ENCODE data around the gene ADAM33.

Gene ADAM33

DNA sequence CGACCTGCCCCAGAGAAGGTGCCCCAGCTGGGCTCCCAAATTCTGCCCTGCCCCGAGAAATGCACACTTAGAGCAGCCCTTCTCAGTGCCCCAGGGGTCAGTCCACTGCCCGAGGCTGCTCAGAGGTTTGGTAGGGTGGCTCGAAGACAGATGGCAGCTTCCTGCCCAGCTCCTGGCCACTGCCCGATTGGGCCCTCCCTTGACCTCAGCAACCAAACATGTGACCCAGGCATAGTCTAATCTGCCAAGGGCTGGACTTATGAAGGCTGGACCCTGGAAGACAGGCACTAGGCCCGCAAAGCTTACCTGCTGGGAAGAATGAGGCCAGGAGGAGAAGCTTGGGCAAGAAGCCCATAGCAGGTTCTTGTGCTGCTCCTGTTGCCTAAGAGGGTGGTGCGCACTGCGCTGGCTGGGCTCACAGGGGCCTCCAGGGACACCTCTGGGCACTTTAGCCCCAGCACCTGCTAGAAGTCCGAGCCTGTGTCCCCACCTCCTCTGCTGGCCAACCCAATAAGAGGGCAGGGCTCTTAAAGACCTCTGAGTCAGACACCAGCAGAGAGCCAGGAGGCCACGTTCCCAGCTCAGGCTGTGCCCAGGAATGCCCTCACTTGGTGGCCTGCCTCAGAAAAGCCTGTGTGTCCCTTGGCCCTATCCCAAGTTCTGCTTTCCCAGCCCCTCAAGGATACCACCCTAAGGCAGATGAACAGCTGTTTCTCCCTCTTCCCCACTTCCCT is 25.1 kb upstream of the ADAM33 start:
- Histone ChIP-seq H3K27ac (ENCODE audit: low read depth, low read length) (no peak overlapping the region), H3K9me3 (ENCODE audit: control insufficient read depth, insufficient read depth, low read depth, low read length) (no peaks in the 10 kb centered on the region), H3K36me3 (ENCODE audit: control insufficient read depth, insufficient read depth, low read length) (no peaks in the 10 kb centered on the region), H3K4me3 (ENCODE audit: low read depth, low read length) (no peak overlapping the region), H3K4me1 (ENCODE audit: control insufficient read depth, insufficient read depth, low read length) (0 out of 2 replicates have a peak, but pooled peaks cover 6% of the 10 kb centered on the region), H3K9ac (ENCODE audit: low read length) (no peak overlapping the region), H3K27me3 (ENCODE audit: control insufficient read depth, insufficient read depth, low read length) (no peaks in the 10 kb centered on the region; the same call in 1 of the 2 replicates)

DNA sequence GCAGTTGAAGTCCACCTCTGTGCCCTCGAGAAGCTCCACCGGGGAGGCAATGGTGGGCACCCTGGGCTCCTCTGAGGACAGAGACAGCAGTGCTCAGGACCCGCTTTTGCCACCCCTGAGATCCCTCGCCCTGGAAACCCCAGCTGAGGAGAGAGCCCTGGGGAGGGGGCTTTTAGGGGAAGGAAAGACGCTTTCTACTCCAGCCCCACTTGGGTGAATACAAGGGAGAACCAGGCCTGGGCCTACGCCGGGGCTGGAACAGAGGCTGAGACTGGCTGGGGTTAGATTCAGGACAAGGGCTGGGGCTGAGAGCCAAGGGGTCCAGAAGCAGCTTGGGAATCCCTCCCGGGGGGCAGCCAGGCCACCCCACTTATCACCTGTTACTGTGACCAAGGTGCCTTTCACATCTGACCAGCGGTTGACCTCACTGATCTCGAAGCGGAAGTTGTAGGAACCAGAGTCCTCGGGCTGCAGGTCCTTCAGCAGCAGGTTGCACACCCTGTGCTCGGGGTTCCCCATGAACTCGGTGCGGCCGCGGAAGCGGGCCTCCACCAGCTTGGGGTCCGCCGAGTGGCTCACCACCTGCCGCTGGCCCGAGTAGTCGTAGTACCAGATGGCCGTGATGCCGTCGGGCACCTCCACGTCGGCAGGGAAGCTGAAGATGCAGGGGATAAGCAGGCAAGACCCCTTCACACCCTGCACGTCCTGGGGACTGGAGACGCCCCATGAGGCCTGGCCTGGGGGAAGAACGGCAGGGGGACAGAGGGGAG is 24.3 kb upstream of the ADAM33 start:
- Histone ChIP-seq H3K27ac (ENCODE audit: low read depth, low read length) (no peak overlapping the region), H3K9ac (ENCODE audit: low read length) (no peak overlapping the region), H3K27me3 (ENCODE audit: control insufficient read depth, insufficient read depth, low read length) (no peaks in the 10 kb centered on the region; the same call in 1 of the 2 replicates), H3K4me3 (ENCODE audit: low read depth, low read length) (no peak overlapping the region), H3K36me3 (ENCODE audit: control insufficient read depth, insufficient read depth, low read length) (no peaks in the 10 kb centered on the region), H3K9me3 (ENCODE audit: control insufficient read depth, insufficient read depth, low read depth, low read length) (no peaks in the 10 kb centered on the region), H3K4me1 (ENCODE audit: control insufficient read depth, insufficient read depth, low read length) (0 out of 2 replicates have a peak, but pooled peaks cover 6% of the 10 kb centered on the region)

DNA sequence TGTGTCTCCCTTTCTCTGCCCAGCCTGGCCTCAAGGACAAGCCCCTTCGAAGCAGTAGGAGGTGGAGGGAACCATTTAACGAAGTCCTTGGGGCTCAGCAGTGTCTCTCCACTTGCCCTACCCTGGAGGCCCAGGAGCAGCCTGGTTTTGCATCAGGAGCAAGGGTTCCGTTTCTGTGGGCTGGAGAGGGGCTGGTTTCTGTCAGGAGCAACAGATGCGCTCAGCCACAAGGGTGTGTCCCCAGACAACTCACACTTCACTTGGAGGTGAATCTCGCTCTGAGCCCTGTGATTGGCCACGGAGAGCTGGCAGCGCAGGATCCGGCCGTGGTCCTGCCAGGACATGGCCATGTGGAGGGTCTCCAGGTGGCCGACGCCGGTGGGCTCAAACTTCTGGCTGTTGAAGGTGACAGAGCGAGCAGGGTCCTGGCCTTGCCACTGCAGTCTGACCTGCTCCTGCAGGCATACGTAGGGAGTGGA is 23.7 kb upstream of the ADAM33 start:
- Histone ChIP-seq H3K9me3 (ENCODE audit: control insufficient read depth, insufficient read depth, low read depth, low read length) (no peaks in the 10 kb centered on the region), H3K27ac (ENCODE audit: low read depth, low read length) (no peak overlapping the region), H3K4me1 (ENCODE audit: control insufficient read depth, insufficient read depth, low read length) (0 out of 2 replicates have a peak, but pooled peaks cover 3% of the 10 kb centered on the region), H3K4me3 (ENCODE audit: low read depth, low read length) (no peak overlapping the region), H3K27me3 (ENCODE audit: control insufficient read depth, insufficient read depth, low read length) (no peaks in the 10 kb centered on the region; the same call in 1 of the 2 replicates), H3K9ac (ENCODE audit: low read length) (no peak overlapping the region), H3K36me3 (ENCODE audit: control insufficient read depth, insufficient read depth, low read length) (no peaks in the 10 kb centered on the region)

DNA sequence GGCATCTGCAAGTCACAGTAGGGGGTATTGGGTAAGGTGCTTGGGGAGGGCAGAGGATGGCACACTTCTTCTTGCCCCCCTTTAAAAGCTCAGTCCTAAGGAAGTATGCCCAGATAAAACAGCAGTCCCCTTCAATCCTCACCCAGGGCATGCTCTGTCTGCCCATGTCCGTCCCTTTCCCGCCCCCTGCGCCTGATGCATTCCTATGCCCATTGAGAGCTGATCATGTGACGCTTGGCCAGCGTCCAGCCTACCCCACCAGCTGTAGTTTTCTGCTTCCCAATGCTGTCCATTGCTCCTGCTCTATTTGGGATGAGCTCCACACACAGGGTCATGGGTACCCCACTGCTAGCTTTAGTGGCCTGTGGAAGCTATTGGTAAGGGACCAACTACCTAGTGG is 22.3 kb upstream of the ADAM33 start:
- H3K4me3 ChIP-seq (ENCODE audit: low read depth, low read length) = no peak overlapping the region
- no peaks in the 10 kb centered on the region; the same call in 1 of the 2 replicates for H3K27me3 ChIP-seq (ENCODE audit: control insufficient read depth, insufficient read depth, low read length)
- H3K36me3 ChIP-seq (ENCODE audit: control insufficient read depth, insufficient read depth, low read length) = no peaks in the 10 kb centered on the region
- no peaks in the 10 kb centered on the region for H3K9me3 ChIP-seq (ENCODE audit: control insufficient read depth, insufficient read depth, low read depth, low read length)
- H3K27ac ChIP-seq (ENCODE audit: low read depth, low read length) = no peak overlapping the region
- H3K9ac ChIP-seq (ENCODE audit: low read length) = no peak overlapping the region
- no peaks in the 10 kb centered on the region for H3K4me1 ChIP-seq (ENCODE audit: control insufficient read depth, insufficient read depth, low read length)

DNA sequence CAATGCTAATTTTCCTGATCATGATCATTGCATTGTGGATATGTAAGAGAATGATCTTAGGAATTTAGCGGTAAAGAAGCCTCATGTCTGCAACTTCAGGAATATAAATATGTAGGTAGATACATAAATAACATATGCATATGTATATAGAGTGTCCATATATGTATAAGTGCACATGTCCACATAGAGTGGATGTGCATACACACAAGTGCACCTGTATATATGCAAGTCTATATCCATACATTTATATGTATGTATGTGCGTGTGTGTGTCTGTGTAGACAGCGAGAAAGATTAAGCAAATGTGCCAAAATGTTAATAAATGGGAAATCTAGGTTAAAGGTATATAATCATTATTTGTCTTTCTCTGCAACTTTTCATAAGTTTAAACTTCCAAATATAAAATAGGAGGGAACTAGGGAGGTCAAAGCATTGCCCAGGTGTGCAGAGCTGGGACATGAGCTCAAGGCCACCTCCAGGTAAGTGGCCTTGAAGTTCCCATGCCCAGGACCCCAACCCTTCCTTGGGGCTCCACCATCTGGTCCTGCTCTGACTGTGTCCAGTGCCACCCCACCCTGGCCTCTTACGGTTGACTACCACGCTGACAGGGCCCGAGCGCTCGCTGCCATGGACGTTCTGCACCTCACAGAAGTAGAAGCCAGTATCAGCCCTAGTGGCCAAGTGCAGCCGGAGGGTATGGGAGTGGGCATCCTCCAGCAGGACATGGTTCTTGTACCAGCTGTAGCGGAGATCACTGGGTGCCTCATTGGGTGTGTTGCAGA is 21.0 kb upstream of the ADAM33 start:
- Histone ChIP-seq H3K36me3 (ENCODE audit: control insufficient read depth, insufficient read depth, low read length) (no peaks in the 10 kb centered on the region), H3K9me3 (ENCODE audit: control insufficient read depth, insufficient read depth, low read depth, low read length) (no peaks in the 10 kb centered on the region), H3K27me3 (ENCODE audit: control insufficient read depth, insufficient read depth, low read length) (no peaks in the 10 kb centered on the region; the same call in 1 of the 2 replicates), H3K4me1 (ENCODE audit: control insufficient read depth, insufficient read depth, low read length) (no peaks in the 10 kb centered on the region), H3K27ac (ENCODE audit: low read depth, low read length) (no peak overlapping the region), H3K9ac (ENCODE audit: low read length) (no peak overlapping the region), H3K4me3 (ENCODE audit: low read depth, low read length) (no peak overlapping the region)

DNA sequence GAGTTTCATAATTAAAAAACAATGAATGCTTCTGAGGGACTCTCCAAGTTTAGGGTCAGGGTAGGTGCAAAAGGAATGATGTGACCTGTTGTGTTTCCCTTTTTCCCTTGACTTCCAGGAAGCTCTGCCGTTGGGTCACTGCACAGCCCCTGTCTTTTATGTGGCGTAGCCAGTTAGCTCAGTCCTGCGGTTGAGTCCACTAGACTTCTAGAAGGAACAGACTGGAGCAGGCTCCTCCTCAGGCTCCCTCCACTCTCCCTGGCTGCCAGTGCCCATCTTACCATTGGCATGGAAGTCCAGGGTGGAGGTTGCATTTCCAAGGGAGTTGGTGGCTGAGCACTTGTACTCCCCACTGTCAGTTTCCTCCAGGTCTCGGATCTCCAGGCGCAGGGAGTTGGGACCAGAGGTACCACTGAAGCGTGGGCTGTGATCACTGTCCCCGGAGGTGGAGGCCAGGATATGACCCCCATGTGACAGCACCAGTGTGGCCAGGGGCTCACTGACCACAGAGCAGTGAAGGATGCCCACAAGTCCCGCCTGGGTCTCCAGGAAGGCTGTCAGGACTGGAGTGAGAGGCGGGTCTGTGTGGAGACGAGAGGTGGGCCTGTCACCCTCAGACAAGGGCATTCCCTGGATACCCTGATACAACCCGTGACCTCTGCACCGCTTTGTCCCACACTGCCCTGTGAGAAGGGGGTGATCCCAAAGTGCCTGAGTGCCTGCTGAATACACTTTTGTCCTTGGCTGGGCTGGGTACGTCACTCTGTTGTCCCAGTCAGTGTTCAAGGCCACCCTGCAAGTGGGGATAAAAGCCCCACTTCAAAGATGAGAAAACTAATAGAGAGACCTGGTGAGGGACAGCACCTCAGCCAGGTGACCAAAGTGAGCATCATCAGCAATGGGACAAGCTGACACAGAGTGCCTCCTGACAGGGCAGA is 19.5 kb upstream of the ADAM33 start:
- Histone ChIP-seq H3K27me3 (ENCODE audit: control insufficient read depth, insufficient read depth, low read length) (no peaks in the 10 kb centered on the region; the same call in 1 of the 2 replicates), H3K9ac (ENCODE audit: low read length) (no peak overlapping the region), H3K4me1 (ENCODE audit: control insufficient read depth, insufficient read depth, low read length) (no peaks in the 10 kb centered on the region), H3K27ac (ENCODE audit: low read depth, low read length) (no peak overlapping the region), H3K36me3 (ENCODE audit: control insufficient read depth, insufficient read depth, low read length) (no peaks in the 10 kb centered on the region), H3K4me3 (ENCODE audit: low read depth, low read length) (no peak overlapping the region), H3K9me3 (ENCODE audit: control insufficient read depth, insufficient read depth, low read depth, low read length) (peaks cover 4% of the 10 kb centered on the region)

DNA sequence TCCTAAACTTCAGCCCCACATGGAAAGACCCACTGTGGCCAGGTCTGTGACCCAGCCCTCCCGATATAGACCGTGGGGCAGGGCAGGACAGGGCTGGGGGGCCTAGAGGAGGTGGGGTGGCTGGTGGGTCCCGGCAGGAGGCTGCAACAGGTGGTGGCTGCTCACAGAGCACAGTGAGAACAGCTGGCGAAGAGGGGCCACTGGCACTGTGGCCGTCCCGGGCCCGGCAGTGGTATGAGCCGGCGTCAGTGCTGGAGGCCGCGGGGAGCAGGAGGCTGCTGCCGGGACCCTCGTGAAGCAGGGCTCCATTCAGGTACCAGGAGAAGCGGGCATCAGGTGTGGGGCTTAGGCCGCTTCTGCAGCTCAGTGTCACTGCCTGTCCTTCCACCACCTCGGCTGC is 17.2 kb upstream of the ADAM33 start:
- no peak overlapping the region for H3K4me3 ChIP-seq (ENCODE audit: low read depth, low read length)
- H3K9ac ChIP-seq (ENCODE audit: low read length) = no peak overlapping the region
- no peaks in the 10 kb centered on the region for H3K36me3 ChIP-seq (ENCODE audit: control insufficient read depth, insufficient read depth, low read length)
- H3K4me1 ChIP-seq (ENCODE audit: control insufficient read depth, insufficient read depth, low read length) = no peaks in the 10 kb centered on the region
- H3K9me3 ChIP-seq (ENCODE audit: control insufficient read depth, insufficient read depth, low read depth, low read length) = peaks cover 6% of the 10 kb centered on the region
- no peaks in the 10 kb centered on the region; the same call in 1 of the 2 replicates for H3K27me3 ChIP-seq (ENCODE audit: control insufficient read depth, insufficient read depth, low read length)
- H3K27ac ChIP-seq (ENCODE audit: low read depth, low read length) = no peak overlapping the region

DNA sequence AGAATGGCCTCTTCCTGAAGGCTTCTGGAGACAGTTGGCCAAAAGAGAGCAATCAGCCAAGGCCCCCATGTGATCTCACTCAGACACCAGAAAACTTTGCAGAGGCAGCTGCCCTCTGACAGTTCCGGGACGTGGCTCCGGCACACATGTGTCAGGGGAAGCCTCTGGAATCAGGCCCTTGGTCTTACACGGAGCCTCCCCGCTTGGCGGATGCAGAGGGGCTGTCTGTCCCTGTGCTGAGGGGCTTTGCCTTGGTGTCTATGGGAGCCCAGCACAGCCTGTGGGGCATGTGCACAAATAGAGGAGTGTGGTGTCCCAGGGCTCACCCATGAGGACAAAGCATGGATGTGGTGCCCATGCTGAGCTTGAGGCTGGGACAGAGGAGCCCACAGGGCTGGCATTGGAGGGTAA is 16.8 kb upstream of the ADAM33 start:
- H3K9me3 ChIP-seq (ENCODE audit: control insufficient read depth, insufficient read depth, low read depth, low read length) = peaks cover 6% of the 10 kb centered on the region
- H3K27ac ChIP-seq (ENCODE audit: low read depth, low read length) = no peak overlapping the region
- no peak overlapping the region for H3K4me3 ChIP-seq (ENCODE audit: low read depth, low read length)
- H3K36me3 ChIP-seq (ENCODE audit: control insufficient read depth, insufficient read depth, low read length) = no peaks in the 10 kb centered on the region
- no peaks in the 10 kb centered on the region; the same call in 1 of the 2 replicates for H3K27me3 ChIP-seq (ENCODE audit: control insufficient read depth, insufficient read depth, low read length)
- no peaks in the 10 kb centered on the region for H3K4me1 ChIP-seq (ENCODE audit: control insufficient read depth, insufficient read depth, low read length)
- no peak overlapping the region for H3K9ac ChIP-seq (ENCODE audit: low read length)

DNA sequence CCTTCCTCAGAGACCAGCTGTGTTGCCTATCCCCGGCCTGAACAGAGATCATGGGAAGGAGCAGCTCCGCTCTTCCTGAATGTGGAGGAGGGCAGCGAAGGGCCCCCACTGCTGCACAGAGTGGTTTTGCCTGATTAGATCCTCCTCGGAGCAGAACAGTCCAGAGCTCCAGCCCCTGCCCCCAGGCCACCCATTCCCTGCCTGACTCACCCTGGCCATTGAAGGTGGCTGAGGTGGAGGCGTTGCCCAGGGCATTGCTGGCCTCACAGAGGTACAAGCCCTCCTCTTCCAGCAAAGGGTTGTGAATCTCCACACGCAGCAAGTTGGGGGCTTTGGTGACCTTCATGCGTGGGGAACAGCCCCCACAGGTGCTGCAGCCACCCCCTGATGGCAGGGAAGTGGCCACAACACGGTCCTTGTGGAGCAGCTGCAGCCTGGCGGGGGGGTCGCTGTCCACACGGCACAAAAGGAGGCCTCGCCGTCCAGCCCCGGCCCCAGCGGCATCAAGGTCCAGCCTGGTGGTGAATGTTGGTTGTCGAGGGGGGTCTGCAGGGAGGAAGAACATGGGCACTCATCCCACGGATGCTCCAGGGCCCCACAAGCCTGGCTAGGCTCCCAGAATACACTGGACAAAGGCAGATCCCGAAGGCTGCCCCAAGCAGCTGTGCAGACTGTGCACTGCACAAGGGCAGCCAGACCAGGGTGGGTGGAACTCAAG is 15.9 kb upstream of the ADAM33 start:
- Histone ChIP-seq H3K27ac (ENCODE audit: low read depth, low read length) (no peak overlapping the region), H3K36me3 (ENCODE audit: control insufficient read depth, insufficient read depth, low read length) (no peaks in the 10 kb centered on the region), H3K9ac (ENCODE audit: low read length) (no peak overlapping the region), H3K9me3 (ENCODE audit: control insufficient read depth, insufficient read depth, low read depth, low read length) (peaks cover 6% of the 10 kb centered on the region), H3K27me3 (ENCODE audit: control insufficient read depth, insufficient read depth, low read length) (no peaks in the 10 kb centered on the region; the same call in 1 of the 2 replicates), H3K4me3 (ENCODE audit: low read depth, low read length) (no peak overlapping the region), H3K4me1 (ENCODE audit: control insufficient read depth, insufficient read depth, low read length) (no peaks in the 10 kb centered on the region)
